NCI-H1436 treated with DMSO at 0.1 percent for 48 hours (cell line): ENCODE measurements around the gene GRID1.
A peak's percentile ranks its signal among the peaks of the same experiment; 100 is the strongest.
"Not testable (repeated sequence)": the region's sequence is repeated elsewhere in the genome, so short reads cannot be mapped to it uniquely, and the experiment has no call there.

Experiments
- DNase-seq: peaks from one replicate; lab custom pipeline; 2025; lab: John Stamatoyannopoulos, UW

GRID1 gene

DNA sequence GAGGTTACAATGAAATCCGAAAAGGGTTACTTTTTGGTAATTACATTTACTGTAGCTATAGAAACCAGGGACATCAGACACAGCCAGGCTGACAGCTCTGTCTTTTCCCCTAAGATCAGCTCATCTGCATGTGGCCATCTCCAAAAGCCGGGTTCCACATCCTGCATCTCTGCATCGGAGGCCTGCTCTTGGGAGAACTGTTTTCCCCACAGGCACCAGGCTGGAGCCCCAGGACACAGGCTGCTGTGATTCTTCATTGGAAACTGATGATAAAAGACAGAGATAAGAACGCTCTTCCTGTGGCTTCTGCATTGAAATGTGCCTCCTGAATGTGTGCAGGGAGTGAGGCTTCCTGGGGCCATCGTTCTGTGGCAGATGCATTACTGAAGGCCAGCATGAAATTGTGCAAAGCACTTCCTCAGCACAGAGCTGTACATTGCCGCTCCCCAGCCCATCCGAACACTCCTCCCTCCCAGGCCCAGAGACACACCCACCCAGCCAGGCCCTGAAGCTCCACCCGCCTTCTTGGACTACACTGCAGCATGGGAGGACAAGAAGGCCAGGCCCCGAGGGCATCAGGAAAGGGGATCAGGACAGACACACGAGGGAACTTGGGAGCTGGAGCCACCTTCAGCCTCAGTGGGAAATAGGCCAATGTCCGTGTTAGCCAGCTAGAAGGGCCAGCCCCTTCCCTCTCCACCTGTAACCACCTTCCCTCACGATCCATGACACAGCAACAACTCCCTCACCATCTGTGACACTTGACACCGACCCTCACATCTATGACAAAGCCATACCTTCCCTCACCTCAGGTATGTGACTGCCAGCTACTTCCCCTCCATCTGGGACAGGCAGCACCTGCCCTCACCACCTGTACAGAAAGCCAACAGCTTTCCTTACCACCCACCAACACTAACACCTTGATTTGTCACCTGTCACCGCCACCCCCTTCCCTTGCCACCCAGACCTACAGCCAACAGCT lies 113.2 kb downstream of the GRID1 start:
- no peak for DNase-seq

DNA sequence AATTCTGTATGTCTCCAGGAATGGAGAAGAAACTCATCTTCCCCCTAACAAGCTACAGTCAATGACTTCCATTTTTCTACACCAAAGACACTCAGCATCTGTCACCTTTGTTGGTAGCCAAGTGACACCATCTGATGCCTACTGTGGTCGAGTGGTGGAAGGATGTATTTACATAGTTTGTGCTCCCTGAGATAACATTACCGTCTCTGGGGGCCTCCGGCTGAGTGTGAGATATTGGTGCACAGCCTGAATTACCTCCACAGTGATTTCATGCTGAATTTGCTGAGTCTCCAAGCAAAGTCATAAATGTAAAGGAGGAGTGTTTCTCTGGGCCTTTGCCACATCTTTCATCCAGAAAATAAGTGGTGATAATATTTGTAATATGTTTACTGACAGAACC lies 114.0 kb downstream of the GRID1 start:
- DNase-seq: peak; percentile 35

DNA sequence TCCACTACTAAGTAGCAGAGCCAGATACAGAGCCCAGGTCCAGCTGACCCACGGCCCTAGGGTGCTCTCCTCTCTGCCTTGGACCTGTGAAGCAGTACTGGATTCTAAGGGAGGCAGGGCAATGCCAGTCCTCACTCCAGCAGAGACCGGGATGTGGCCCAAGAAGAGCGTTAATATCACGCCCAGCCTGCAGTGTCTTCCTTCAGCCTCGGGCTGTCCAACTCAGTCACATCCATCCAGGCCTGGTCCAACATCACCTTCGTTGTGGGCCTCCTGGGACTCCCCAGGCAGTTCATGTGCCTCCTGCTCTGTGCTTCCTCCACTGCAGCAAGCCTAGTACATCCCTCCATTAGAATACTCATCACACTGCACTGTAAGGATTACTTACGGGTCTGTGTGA lies 114.5 kb downstream of the GRID1 start:
- DNase-seq: no peak

DNA sequence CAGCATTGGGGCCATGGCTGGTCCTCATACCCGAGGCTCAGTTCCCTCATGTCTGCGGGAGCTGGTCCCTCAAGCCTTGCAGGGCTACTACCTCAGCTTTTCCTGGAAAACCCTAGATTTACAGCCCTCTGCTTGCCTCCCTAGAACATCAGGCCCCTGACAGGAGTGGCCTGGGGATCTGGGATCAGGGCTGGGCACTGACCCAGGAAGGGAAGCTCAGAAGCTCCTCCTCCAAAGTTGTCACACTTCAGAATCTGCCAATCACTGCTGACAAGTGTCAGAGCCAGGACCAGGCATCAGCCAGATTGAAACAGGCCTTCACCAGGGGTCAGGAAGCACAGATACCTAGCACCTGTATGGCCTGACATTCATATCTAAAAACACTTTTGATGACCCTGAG lies 115.2 kb downstream of the GRID1 start:
- no peak for DNase-seq

DNA sequence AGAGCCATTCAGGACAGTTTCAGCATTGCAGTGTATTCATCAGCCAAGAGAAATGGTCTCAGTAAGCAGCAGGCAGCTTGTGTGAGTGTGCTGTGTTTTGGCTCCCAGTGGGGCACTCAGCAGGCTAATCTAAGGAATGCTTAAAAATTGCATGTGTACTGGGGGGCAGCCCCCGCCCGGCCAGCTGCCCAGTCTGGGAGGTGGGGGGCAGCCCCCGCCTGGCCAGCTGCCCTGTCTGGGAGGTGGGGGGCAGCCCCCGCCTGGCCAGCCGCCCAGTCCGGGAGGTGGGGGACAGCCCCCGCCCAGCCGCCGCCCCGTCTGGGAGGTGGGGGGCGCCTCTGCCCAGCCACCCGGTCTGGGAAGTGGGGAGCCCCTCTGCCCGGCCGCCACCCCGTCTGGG lies 116.2 kb downstream of the GRID1 start:
- no peak for DNase-seq

DNA sequence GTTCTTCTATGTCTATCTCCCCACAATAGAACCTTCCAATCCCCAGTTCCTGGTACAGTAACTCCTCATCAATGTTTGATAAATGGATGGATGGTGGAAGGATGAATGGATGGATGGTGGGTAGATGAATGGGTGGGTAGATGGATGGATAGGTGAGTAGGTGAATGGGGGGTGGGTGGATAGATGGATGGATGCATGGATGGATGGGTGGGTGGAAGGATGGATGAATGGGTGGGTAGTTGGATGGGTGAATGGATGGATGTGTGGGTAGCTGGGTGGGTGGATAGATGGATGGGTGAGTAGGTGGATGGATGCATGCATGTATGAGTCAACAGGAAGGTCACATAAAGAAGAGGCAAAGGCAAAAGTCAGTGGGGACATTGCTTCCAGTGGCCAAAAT lies 116.8 kb downstream of the GRID1 start:
- DNase-seq: no peak

DNA sequence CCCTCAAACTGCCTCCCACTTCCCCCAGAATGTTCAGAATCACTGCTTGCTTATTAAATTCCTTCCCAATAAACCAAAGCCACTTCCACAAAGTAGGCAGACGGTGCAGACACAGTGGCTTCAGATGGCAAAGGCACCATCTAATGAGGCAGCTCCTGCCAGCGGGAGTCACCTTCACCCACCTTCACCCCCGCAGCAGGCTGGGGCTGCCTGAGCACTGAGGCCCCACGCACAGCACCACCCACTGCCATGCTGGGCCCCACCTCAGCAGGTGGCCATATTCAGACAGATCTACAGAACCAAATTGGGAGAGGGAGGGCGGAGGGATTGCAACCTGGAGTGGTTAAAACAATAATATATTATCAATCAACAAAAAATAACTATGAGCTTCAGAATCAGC lies 118.5 kb downstream of the GRID1 start:
- DNase-seq: no peak

DNA sequence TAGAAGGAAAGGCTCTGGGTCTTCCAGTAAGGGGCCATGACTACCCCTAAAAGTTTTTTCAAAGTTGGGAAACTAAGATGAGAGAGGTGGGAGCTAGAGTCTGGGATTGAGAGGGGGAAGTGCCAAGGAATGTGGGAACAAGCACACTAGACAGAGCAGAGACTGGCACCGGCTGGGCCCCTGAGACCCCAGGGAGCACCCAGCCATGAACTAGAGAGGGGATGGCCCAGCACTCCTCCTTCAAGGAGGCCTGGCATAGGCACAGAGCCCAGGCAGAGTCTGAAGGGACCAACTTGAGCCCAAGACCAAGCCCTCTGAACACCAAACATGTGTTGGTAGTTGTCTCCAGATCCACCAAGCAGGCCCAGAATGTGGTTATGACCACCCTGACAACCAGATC lies 119.0 kb downstream of the GRID1 start:
- no peak for DNase-seq

DNA sequence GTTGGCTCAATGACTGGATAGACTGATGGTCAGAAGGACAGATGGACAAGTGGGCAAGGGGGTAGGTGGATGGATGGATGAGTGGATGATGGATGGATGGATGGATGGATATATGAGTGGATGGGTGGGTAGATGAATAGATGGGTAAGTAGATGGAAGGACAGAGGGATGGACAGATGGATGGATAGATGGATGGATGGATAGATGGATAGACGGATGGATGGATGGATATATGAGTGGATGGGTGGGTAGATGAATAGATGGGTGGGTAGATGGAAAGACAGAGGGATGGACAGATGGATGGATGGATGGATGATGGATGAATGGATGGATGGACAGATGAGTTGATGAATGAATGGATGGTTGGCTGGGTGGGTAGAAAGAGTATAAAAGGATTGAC lies 119.5 kb downstream of the GRID1 start:
- DNase-seq: no peak

DNA sequence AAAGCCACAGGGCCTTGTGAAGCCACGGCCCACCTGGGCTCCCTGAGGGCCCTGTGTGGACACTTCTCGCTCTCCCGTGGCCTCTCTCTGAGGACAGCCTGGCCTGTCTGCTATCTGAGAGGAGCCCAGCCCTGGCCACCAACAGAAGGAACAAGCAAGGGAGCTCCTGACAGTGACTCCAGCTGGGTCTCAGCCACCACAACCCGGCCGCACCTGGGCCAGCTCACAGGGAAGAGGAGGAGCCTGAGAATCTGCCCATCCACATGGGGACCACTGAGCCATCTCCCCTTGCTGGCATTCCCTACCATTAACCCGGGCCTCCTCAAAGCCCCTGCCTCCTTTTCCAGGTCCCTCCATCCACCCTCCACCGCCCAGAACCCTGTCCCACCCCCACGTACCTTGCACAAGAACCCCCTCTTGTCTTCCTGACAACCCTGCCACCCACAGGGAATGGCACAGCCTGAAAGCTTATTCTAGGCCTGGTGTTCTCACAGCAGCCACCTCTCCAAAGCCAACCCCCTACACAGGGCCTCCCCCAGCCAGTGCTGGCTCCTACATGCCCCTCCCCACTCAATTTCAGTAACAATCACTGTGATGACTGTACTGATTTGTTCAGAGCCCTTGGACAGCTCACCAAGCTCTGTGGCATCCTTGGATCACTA lies 120.2 kb downstream of the GRID1 start:
- no peak for DNase-seq

DNA sequence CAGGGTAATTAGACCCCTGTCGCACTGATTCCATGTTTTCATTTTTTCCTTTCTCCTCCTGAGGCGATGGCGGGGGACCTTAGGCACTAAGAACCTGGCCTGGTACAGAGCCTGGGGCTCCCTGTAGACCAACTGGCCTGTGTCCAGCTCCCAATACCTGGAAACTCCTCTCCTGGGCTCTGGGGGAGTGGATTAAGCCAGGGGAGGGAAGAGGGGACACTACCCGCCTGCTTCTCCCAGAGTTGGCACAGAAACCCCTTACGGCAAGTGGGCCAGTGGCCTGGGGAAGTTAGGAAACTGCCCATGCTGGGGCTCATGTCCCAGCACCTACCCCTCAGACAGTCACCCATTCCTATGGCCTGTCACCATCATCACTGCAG lies 121.6 kb downstream of the GRID1 start:
- DNase-seq: no peak

DNA sequence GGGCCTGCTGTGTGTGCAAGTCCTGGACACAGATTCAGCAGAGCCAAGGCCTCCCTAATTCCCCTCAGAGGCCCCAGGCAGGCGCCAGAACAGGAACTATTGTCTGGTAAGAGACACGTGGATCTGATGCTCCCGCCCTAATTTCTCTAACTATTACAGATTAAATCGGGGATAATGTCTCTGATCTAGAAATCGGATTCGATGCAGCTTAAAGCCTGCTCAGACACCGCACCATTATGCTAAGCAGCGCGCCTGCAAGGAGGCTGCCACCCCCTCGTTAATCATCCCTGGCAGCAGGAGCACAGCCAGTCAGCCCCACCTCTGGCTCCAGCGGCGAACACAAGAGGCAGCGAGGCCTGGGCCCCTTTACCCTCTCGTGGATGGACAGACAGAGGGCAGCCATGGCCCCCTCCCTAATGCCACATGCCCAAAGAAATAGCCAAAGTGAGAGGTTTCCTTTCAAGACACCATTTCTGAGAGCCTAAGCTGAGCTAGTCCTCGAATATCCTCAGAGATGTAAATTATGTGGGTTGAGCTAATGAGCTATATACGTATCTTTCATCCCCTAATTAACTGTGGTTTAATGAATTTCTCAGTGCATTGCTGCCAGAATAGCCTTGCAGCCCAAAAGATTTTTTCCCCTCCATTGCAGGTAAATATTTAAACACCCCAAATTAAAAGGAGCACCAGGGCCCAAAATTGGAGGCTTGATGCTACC lies 122.1 kb downstream of the GRID1 start:
- DNase-seq: peak; percentile 82

DNA sequence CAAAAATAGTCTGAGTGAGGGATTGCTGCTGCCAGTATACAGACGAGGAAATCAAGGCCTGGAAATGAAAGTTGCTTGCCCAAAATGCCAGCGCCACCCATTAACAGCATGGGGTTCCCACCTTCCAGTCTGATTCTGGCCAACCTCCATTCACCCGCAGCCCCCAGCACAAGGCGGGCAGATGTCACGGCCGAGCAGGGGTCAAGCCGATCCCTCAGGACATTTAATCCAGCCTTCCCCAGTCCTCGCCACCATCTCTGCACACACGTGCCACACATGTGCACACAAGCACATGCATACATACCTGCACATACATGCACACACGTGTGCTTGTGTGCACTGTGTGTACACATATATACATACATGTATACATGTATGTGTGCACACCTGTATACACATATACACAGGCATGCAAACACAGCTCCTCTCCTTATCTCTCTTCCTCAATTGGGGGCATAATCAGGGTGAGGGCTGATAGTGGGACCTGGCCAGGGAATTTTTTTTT lies 122.9 kb downstream of the GRID1 start:
- DNase-seq: no peak

DNA sequence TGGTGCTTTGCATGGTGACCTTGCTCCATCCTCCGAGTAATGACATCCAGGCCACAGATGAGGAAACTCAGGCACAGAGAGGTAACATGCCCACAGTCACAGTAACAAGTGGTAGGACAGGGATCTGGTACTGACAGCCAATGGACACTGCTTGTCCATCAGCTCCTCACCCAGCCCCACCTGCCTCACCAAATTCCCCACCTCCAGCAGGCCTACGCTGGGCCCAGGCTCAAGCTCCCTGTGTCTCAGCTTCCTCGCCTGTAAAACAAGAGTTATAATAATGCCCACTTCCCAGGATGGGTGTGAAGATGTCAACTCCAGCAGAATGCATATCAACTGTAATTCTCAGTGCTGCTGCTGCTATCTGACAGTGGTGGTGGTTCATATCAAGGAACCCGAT lies 123.8 kb downstream of the GRID1 start:
- no peak for DNase-seq

DNA sequence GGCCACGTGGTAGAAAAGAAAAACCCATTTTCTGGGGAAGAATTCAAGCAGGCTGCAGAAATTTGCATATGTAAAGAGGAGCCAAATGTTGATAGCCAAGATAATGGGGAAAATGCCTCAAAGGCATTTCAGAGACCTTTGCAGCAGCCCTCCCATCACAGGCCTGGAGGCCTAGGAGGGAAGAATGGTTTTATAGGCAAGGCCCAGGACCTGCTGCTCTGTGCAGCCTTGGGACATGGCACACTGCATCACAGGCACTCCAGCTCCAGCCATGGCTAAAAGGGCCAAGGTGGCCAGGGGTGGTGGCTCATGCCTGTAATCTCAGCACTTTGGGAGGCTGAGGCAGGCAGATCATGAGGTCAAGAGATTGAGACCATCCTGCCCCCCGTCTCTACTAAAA lies 128.5 kb downstream of the GRID1 start:
- DNase-seq: not testable (repeated sequence)

DNA sequence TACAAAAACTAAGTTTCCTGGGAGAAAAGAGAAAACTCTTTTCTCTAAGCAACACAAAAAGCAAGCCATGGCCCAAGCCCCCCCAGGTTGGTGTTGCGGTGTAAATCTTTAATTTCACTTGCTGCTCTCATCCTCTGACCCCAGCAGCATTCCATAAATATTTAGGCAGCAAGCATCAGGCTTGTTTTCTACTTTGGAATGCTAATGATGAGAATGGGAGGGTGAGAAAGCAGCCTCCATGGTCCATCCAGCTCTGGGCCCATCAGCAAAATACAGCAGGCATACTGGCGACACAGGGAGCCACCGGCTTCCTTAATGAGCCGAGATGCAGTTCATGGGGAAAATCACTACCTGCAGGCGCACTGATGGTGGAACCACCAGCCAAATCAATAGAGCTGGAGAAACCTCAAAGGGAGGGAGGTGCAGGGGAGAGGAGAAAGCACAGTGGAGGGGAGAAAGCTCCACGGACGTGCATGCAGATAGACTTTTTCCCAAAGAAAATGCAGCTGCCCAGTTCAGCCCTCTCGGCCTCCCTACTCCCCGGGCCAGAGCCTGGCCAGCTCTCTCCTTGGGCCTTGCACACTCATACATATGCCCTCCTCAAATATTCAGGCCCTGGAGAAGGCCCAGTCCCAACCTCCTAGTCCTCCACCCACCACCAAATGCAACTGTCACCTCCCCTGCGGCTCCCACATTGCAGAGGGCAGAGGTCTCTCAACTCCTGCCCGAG lies 131.9 kb downstream of the GRID1 start:
- no peak for DNase-seq

DNA sequence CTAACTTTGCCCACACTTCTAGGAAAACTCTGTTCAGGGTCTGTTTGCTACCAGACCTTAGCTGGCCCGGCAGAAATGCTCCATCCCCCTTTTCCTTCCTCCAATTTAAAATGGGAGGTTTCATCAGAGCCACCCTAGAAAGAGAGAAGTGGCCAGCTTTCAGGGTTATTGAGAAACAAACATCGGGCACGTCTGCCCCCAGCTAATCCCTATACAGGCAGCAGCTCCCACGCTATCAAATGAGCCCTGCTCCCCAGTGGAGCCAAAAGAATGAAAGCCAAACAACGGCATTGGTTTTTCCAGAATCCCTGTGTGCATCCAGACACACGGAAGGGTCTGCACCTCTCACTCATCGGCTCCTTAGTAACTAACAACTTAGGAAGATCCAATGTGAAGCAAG lies 132.5 kb downstream of the GRID1 start:
- DNase-seq: no peak

DNA sequence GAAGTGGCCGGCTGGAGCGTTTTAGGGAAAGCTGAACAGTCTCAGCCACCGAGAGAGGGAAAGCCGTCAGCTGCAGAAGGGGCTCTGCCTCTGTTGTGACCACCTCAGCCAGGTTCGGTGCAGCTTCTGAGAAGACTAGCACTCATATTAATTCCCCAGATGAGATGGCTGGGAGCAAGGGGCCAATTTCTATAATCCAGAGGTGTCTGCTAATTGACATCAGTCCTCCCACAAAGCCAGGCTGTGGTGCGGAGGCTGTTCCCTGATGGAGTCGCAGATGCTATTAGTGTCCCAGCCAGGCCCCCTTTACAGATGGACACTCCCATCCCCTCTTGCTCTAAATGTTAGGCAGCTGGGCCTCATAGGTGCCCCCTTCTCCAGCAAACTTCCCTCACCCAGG lies 133.5 kb downstream of the GRID1 start:
- DNase-seq: no peak

DNA sequence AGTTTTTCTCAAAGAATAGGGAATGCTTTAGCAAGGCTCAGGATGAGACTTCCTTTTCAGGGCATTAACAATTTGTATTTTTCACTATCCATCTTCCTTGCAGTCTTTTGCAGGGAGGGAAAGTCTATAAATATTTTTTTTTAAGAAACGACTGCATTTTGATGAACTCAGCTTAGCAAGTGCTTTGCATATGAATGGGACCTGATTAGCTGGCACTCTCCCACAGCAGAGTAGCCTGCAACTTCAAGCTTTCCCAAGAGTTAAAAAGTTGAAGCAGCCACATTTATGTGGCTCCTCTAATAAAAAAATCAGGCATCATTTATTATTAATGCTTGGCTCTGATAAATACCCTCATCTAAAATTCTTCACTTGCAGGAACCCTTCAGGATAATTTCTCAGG lies 134.0 kb downstream of the GRID1 start:
- no peak for DNase-seq

DNA sequence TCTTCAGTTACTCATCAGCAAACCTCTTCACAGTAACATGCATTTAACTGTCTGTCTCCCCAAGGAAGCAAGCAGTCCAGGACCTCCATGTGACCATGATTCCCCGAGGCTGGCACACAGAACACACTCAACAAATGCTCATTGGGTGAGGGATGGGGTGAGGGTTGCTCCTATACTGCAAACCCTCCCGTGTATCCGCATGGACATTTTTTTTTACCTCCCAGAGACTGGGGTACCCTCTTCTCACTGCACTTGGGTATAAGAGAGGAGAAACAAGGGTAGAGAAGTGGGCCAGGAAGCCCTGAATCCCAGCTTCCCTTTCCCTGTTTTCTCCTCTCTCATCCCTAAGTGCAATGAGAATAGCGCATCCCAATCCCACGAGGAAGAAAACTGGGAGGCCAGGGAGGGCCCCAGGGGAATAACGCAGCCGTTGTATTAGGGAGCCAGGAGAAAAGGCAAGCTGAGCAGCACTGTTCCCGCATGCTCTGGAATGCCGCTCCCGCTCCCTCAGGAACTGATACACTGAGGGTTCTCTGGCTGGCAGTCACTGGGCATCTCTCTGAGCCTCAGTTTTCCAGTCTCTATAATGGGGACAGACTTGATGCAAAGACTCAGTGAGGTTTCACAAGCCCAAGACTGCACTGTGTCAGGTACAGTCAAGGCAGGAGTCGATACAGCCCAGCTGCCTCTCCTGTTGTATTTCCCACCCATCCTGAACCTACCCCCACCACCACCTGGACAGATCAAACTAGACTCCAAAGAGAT lies 134.6 kb downstream of the GRID1 start:
- DNase-seq: no peak

DNA sequence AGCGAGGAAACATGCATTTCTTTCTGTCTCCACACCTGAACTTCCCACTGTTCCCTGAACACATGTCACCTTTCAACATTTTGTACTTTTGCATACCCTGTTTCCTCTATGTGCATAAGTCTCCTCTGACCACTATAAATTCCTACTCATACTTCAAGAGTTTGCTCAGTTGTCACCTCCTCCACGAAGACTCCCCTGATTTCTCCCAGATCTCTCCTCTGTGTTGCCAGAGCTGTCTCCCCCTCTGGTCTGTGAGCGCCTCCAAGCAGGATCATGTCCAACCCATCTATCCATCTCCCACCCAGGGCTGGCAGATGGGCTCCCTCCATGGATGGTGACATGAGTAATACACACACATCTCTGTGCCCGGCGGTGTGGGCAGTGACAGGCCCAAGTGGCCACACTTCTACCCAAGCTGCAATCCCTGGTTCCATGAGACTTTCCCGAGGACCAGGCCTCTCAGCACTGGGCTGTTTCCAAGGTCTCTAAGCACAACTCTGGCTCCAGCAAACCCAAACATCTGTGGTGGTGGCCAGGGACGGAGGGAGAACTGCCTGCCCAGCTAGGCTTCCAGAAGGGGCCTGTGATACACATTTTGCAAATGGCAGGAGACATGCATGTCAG lies 135.9 kb downstream of the GRID1 start:
- no peak for DNase-seq
